Uterus (tissue), 4 donors: Measurements from ENCODE around the gene ALDH7A1. TPM values are rescaled to one million over a fixed set of nuclear protein-coding genes. Genes with fewer than 3 reads are reported as not detected.
A peak's percentile ranks its signal among the peaks of the same experiment; 100 is the strongest.

ENCODE experiments used
- DNase-seq, 2 donors: peaks; one replicate each; pipeline ENCODE4 v3.0.0-alpha.2; 2019 to 2020
- H3K27ac ChIP-seq, 2 donors: fragments of 200-600 bp; sonication (generic); 1 replicate in 1 of 2; 2 replicates in 1 of 2; pipeline ENCODE4 v1.5.1; 2016 to 2018
- H3K27me3 ChIP-seq, 2 donors: fragments of 200-600 bp; sonication (generic); one replicate each; pipeline ENCODE4 v1.5.1; 2018 to 2019; ENCODE audit warnings: control low read depth in 1 of 2
- H3K36me3 ChIP-seq, 2 donors: fragments of 200-600 bp; sonication (generic); one replicate each; pipeline ENCODE4 v1.5.1; 2019; ENCODE audit warnings: control low read depth in 1 of 2
- H3K4me1 ChIP-seq, 2 donors: fragments of 200-600 bp; sonication (generic); one replicate each; pipeline ENCODE4 v1.5.1; 2018 to 2019; ENCODE audit warnings: control low read depth in 1 of 2
- H3K4me3 ChIP-seq, 2 donors: fragments of 200-600 bp; sonication (generic); 1 replicate in 1 of 2; 2 replicates in 1 of 2; pipeline ENCODE4 v1.5.1; 2018 to 2019; ENCODE audit warnings: mild to moderate bottlenecking in 1 of 2
- H3K9me3 ChIP-seq, 2 donors: fragments of 200-600 bp; sonication (generic); one replicate each; pipeline ENCODE4 v1.5.1; 2019; ENCODE audit warnings: control low read depth in 1 of 2
- POLR2A ChIP-seq, 2 donors: fragments of 450-650 bp; IDR thresholded peaks; one replicate each; pipeline ENCODE4 v1.6.1; 2016; ENCODE audit warnings: antibody characterized with exemption in 2 of 2, mild to moderate bottlenecking in 1 of 2, moderate library complexity in 1 of 2
- intact Hi-C: fragments of 100-400 bp; cut with DNase I; formaldehyde crosslinking; loops from one replicate; pipeline ENCODE4 v1.15.1; 2023; ENCODE audit warnings: low total_unique reads
- total RNA-seq, 4 donors: library from RNA; depleted of rRNA in 3 of 4; stranded (reverse); fragments of >200 nt in 3 of 4; gene quantifications; one replicate each; pipeline versions ENCODE4 v1.1.0 to v1.2.4, GENCODE V29; 2014 to 2023
- TF ChIP-seq, protein P1 (sequence below), 4 experiments: fragments of 200-600 bp in 2 of 4; fragments of 450-650 bp in 2 of 4; sonication (generic) in 2 of 4; IDR thresholded peaks; one replicate each; pipeline ENCODE4 v1.5.1; 2016 to 2019; ENCODE audit warnings: antibody characterized with exemption in 4 of 4, mild to moderate bottlenecking in 2 of 4, moderate library complexity in 1 of 4
- donor health status: DM: yes; HTN: yes; CAD: no.

The ALDH7A1 gene
- total RNA-seq: 10 to 100 TPM in 2 of 4 donors, 1 to 10 TPM in 2; 5.9 to 94.2 (median 31.6) TPM

GRCh38 chr5:126594748-126595485 lies at the start of gene ALDH7A1:
Gene ALDH7A1 (minus strand): TSS chr5:126595219. CDS start chr5:126595198, 21 bp downstream.
- H3K27ac ChIP-seq: peak within 1 kb of the TSS; percentile 83
- peak; percentile 88 to 92 for DNase-seq
- H3K36me3 ChIP-seq: no peaks in the 10 kb centered on the region
- TF ChIP-seq, protein P1, sequence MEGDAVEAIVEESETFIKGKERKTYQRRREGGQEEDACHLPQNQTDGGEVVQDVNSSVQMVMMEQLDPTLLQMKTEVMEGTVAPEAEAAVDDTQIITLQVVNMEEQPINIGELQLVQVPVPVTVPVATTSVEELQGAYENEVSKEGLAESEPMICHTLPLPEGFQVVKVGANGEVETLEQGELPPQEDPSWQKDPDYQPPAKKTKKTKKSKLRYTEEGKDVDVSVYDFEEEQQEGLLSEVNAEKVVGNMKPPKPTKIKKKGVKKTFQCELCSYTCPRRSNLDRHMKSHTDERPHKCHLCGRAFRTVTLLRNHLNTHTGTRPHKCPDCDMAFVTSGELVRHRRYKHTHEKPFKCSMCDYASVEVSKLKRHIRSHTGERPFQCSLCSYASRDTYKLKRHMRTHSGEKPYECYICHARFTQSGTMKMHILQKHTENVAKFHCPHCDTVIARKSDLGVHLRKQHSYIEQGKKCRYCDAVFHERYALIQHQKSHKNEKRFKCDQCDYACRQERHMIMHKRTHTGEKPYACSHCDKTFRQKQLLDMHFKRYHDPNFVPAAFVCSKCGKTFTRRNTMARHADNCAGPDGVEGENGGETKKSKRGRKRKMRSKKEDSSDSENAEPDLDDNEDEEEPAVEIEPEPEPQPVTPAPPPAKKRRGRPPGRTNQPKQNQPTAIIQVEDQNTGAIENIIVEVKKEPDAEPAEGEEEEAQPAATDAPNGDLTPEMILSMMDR (IDR thresholded peaks at IDR 0.05): peak; percentile 57 to 62 (median 58)
- TF ChIP-seq POLR2A (IDR thresholded peaks at IDR 0.05): peak; percentile 26 to 57
- intact Hi-C loops: no loop called here
- H3K4me3 ChIP-seq: peak within 1 kb of the TSS; percentile 76 to 79
- H3K9me3 ChIP-seq: no peaks in the 10 kb centered on the region
- no peaks in the 10 kb centered on the region for H3K4me1 ChIP-seq
- H3K27me3 ChIP-seq: no peaks in the 10 kb centered on the region

GRCh38 chr5:126641387-126641786 lies 46.4 kb upstream of the ALDH7A1 start:
- H3K36me3 ChIP-seq: no peaks in the 10 kb centered on the region
- TF ChIP-seq, protein P1 (IDR thresholded peaks at IDR 0.05): no peak
- TF ChIP-seq POLR2A (IDR thresholded peaks at IDR 0.05): no peak
- intact Hi-C loops: no loop called here
- H3K9me3 ChIP-seq: no peaks in the 10 kb centered on the region
- no peak overlapping the region for H3K27ac ChIP-seq
- no peak overlapping the region for H3K4me3 ChIP-seq
- no peak for DNase-seq
- no peaks in the 10 kb centered on the region for H3K4me1 ChIP-seq
- no peaks in the 10 kb centered on the region for H3K27me3 ChIP-seq

DNA sequence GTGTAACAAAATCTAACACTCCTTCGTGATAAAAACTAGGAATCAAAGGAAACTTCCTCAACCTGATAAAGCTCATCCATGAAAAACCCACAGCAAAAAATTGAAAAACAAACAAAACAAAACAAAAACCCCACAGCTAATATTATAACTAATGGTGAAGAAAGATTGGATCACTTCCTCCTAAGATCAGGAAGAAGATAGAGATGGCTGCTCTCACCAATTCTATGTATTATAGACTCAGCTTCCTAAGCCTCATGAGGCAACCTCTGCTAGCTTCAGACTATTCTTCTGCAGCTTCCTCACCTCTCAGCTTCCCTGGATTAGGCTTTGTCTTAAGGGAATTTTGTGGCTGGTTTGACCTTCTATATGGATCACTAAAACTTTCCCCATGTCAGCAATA lies 45.8 kb upstream of the ALDH7A1 start:
- H3K4me1 ChIP-seq: no peaks in the 10 kb centered on the region
- H3K27me3 ChIP-seq: no peaks in the 10 kb centered on the region
- no peak overlapping the region for H3K4me3 ChIP-seq
- no peaks in the 10 kb centered on the region for H3K36me3 ChIP-seq
- TF ChIP-seq, protein P1 (IDR thresholded peaks at IDR 0.05): no peak
- no peak for DNase-seq
- intact Hi-C loops: no loop called here
- H3K27ac ChIP-seq: no peak overlapping the region
- no peaks in the 10 kb centered on the region for H3K9me3 ChIP-seq

- TF ChIP-seq, protein P1 (IDR thresholded peaks at IDR 0.05): no peak
- TF ChIP-seq POLR2A (IDR thresholded peaks at IDR 0.05): no peak
- Histone ChIP-seq H3K4me1 (no peaks in the 10 kb centered on the region), H3K27me3 (no peaks in the 10 kb centered on the region), H3K27ac (no peak overlapping the region), H3K36me3 (no peaks in the 10 kb centered on the region), H3K9me3 (no peaks in the 10 kb centered on the region), H3K4me3 (no peak overlapping the region)
- DNase-seq: no peak
- intact Hi-C loops: no loop called here
Measured at GRCh38 chr5:126636956-126637355, 41.9 kb upstream of the ALDH7A1 start.

- Histone ChIP-seq H3K27me3 (no peaks in the 10 kb centered on the region), H3K4me1 (no peaks in the 10 kb centered on the region), H3K36me3 (no peaks in the 10 kb centered on the region), H3K27ac (no peak overlapping the region), H3K9me3 (no peaks in the 10 kb centered on the region), H3K4me3 (no peak overlapping the region)
- intact Hi-C loops: no loop called here
- no peak for DNase-seq
- TF ChIP-seq, protein P1 (IDR thresholded peaks at IDR 0.05): no peak
- no peak for TF ChIP-seq POLR2A (IDR thresholded peaks at IDR 0.05)
Measured at GRCh38 chr5:126635585-126635984, 40.6 kb upstream of the ALDH7A1 start.
